Keratinocyte (primary cell): Measurements from ENCODE around the gene ADIPOR2. TPM values are rescaled to one million over a fixed set of nuclear protein-coding genes. Genes with fewer than 3 reads are reported as not detected.

Experiments
- DNase-seq: peaks from one replicate; pipeline ENCODE4 v3.0.0-alpha.2; 2011; ENCODE audit warnings: low read depth, missing footprints, low spot score
- FAIRE-seq: peaks from 2 replicates; lab custom pipeline; 2011; peaks lifted over from hg19 to GRCh38; lab: Jason Lieb, UNC
- H2AFZ ChIP-seq: 2 replicates; pipeline ENCODE4 v1.6.0; 2012; ENCODE audit warnings: low read length, control low read depth, inconsistent platforms; ENCODE audit not compliant: control insufficient read depth
- H3K27ac ChIP-seq: 2 replicates; pipeline ENCODE4 v1.5.1; 2011; ENCODE audit warnings: low read length; ENCODE audit not compliant: control insufficient read depth, insufficient read depth
- H3K27me3 ChIP-seq: 3 replicates; pipeline ENCODE4 v1.6.0; 2011; ENCODE audit warnings: low read length; ENCODE audit not compliant: control insufficient read depth, insufficient read depth; ENCODE audit errors: extremely low read depth
- H3K36me3 ChIP-seq, 2 experiments: 2 replicates in 1 of 2; 3 replicates in 1 of 2; pipeline ENCODE4 v1.5.1; 2011; ENCODE audit warnings: low read length in 2 of 2, mild to moderate bottlenecking in 1 of 2; ENCODE audit not compliant: control insufficient read depth in 2 of 2, insufficient read depth in 2 of 2; ENCODE audit errors: extremely low read depth in 1 of 2
- H3K4me1 ChIP-seq: 3 replicates; pipeline ENCODE4 v1.5.1; 2011; ENCODE audit warnings: low read length; ENCODE audit not compliant: control insufficient read depth, insufficient read depth; ENCODE audit errors: extremely low read depth
- H3K4me2 ChIP-seq: 3 replicates; pipeline ENCODE4 v1.6.0; 2011; ENCODE audit warnings: low read depth, low read length; ENCODE audit not compliant: control insufficient read depth, insufficient read depth; ENCODE audit errors: extremely low read depth
- H3K4me3 ChIP-seq, 3 experiments: fragments of 200-600 bp in 1 of 3; sonication (generic) in 1 of 3; 2 replicates in 2 of 3; 3 replicates in 1 of 3; pipeline ENCODE4 v1.5.1; 2011 to 2016; ENCODE audit warnings: low read length in 3 of 3, mild to moderate bottlenecking in 3 of 3, control low read depth in 2 of 3, inconsistent platforms in 1 of 3, low read depth in 1 of 3, mixed read lengths in 1 of 3, mixed run types in 1 of 3, moderate library complexity in 1 of 3; ENCODE audit not compliant: control insufficient read depth in 2 of 3, insufficient read depth in 2 of 3; ENCODE audit errors: extremely low read depth in 1 of 3
- H3K79me2 ChIP-seq: 2 replicates; pipeline ENCODE4 v1.6.0; 2012; ENCODE audit warnings: low read length; ENCODE audit not compliant: control insufficient read depth, insufficient read depth
- H3K9ac ChIP-seq: 3 replicates; pipeline ENCODE4 v1.6.0; 2011; ENCODE audit warnings: low read length; ENCODE audit not compliant: control insufficient read depth, insufficient read depth; ENCODE audit errors: extremely low read depth
- H3K9me1 ChIP-seq: 3 replicates; pipeline ENCODE4 v1.6.0; 2011; ENCODE audit warnings: low read length; ENCODE audit not compliant: control insufficient read depth, insufficient read depth; ENCODE audit errors: extremely low read depth
- H3K9me3 ChIP-seq: 2 replicates; pipeline ENCODE4 v1.5.1; 2012; ENCODE audit warnings: low read depth, low read length; ENCODE audit not compliant: control insufficient read depth
- H4K20me1 ChIP-seq: 3 replicates; pipeline ENCODE4 v1.6.0; 2011; ENCODE audit warnings: low read length; ENCODE audit not compliant: control insufficient read depth, insufficient read depth; ENCODE audit errors: extremely low read depth
- CTCF ChIP-seq, 3 experiments: IDR thresholded peaks in 1 of 3; conservative IDR thresholded peaks in 1 of 3; optimal IDR thresholded peaks in 1 of 3; 2 replicates in 2 of 3; 3 replicates in 1 of 3; pipeline versions ENCODE3 to v1.5.1; 2011; ENCODE audit warnings: low read length in 3 of 3, mild to moderate bottlenecking in 3 of 3, moderate library complexity in 2 of 3, control low read depth in 1 of 3, inconsistent platforms in 1 of 3; ENCODE audit not compliant: insufficient read depth in 2 of 3; ENCODE audit errors: extremely low read depth in 1 of 3
- EZH2 ChIP-seq: IDR thresholded peaks from one replicate; pipeline ENCODE4 v1.6.1; 2012; ENCODE audit warnings: inconsistent platforms, mild to moderate bottlenecking, low read length, moderate library complexity
- dilution Hi-C: fragments of 300-500 bp; cut with MboI; formaldehyde crosslinking; loops from one replicate; pipeline ENCODE4 v1.7.0; 2020; ENCODE audit warnings: low sequenced_read_pairs; ENCODE audit not compliant: extremely low pct_ligation_motif_present
- polyA plus RNA-seq, 5 experiments: library from polyadenylated mRNA; depleted of rRNA in 3 of 5; stranded (reverse) in 3 of 5; stranded (forward) in 1 of 5; unstranded in 1 of 5; fragments of >200 nt; gene quantifications; 1 replicate in 1 of 5; 2 replicates in 3 of 5; 3 replicates in 1 of 5; pipeline versions ENCODE4 v1.2.1 to v1.2.3, GENCODE V29; 2011 to 2012; ENCODE audit warnings: missing spikeins in 2 of 5, low read depth in 1 of 5, low replicate concordance in 1 of 5

ADIPOR2 gene
- polyA plus RNA-seq, 1 donor (not counting 4 experiments of a cell fraction or from before 2014, with no cell fraction given) = 59.4 TPM

- Histone ChIP-seq H3K4me1 (peaks cover 8% of the 10 kb centered on the region), H3K9me3 (no peaks in the 10 kb centered on the region), H3K4me2 (no peak overlapping the region), H3K9ac (no peak overlapping the region), H3K36me3 (peaks cover 0 to 6% of the 10 kb centered on the region in 2 experiments), H2AFZ (no peak overlapping the region), H3K4me3 (no peak overlapping the region), H3K79me2 (no peaks in the 10 kb centered on the region), H3K27ac (no peak overlapping the region), H3K9me1 (no peaks in the 10 kb centered on the region), H3K27me3 (no peaks in the 10 kb centered on the region), H4K20me1 (peaks cover 2% of the 10 kb centered on the region)
- TF ChIP-seq EZH2 (no peak), CTCF (optimal IDR thresholded peaks at IDR 0.05 in 1 of 3, IDR thresholded peaks at IDR 0.05 in 1 of 3, conservative IDR thresholded peaks at IDR 0.05 in 1 of 3; ENCODE audit: extremely low read depth in 1 of 3, insufficient read depth in 2 of 3, low read length in 3 of 3) (no peak)
- DNase-seq = no peak
- dilution Hi-C loops = no loop called here
- no peak for FAIRE-seq
These were observed 103.7 kb downstream of the ADIPOR2 start for GRCh38 chr12:1794440-1795090.

GRCh38 chr12:1795221-1795784 is 104.4 kb downstream of the ADIPOR2 start:
- Histone ChIP-seq H3K27me3 (no peaks in the 10 kb centered on the region), H3K9me1 (no peaks in the 10 kb centered on the region), H3K27ac (no peak overlapping the region), H4K20me1 (peaks cover under 1% of the 10 kb centered on the region), H3K4me3 (no peak overlapping the region), H3K36me3 (peaks cover 0 to 6% of the 10 kb centered on the region in 2 experiments), H3K4me1 (peaks cover 8% of the 10 kb centered on the region), H3K9ac (no peak overlapping the region), H3K4me2 (peak overlapping the region; percentile 90), H3K9me3 (no peaks in the 10 kb centered on the region), H2AFZ (peak overlapping the region; percentile 1), H3K79me2 (no peaks in the 10 kb centered on the region)
- dilution Hi-C loops = no loop called here
- no peak for TF ChIP-seq CTCF (optimal IDR thresholded peaks at IDR 0.05 in 1 of 3, IDR thresholded peaks at IDR 0.05 in 1 of 3, conservative IDR thresholded peaks at IDR 0.05 in 1 of 3; ENCODE audit: extremely low read depth in 1 of 3, insufficient read depth in 2 of 3, low read length in 3 of 3)
- no peak for TF ChIP-seq EZH2
- FAIRE-seq = no peak
- DNase-seq = no peak
